HG03457 (cell line): Measurements from ENCODE around the gene SFT2D1.

Experiments
- ATAC-seq: cut with Tn5 transposase; IDR thresholded peaks from one replicate; pipeline ENCODE4 v1.9.1; 2021; ENCODE audit warnings: moderate number of reproducible peaks; ENCODE audit not compliant: unreplicated experiment

The SFT2D1 gene

GRCh38 chr6:166282394-166283032 lies 59.8 kb downstream of the SFT2D1 start:
- ATAC-seq: no peak

GRCh38 chr6:166281104-166281503 lies 61.2 kb downstream of the SFT2D1 start:
- no peak for ATAC-seq

- ATAC-seq: no peak
These were observed 63.0 kb downstream of the SFT2D1 start for GRCh38 chr6:166279393-166279679.

- no peak for ATAC-seq
These were observed 63.6 kb downstream of the SFT2D1 start for GRCh38 chr6:166278579-166279392.

- no peak for ATAC-seq
These were observed 64.3 kb downstream of the SFT2D1 start for GRCh38 chr6:166277892-166278578.

GRCh38 chr6:166277018-166277417 lies 65.3 kb downstream of the SFT2D1 start:
- no peak for ATAC-seq

GRCh38 chr6:166275714-166276166 lies 66.6 kb downstream of the SFT2D1 start:
- no peak for ATAC-seq

GRCh38 chr6:166274739-166275370 lies 67.5 kb downstream of the SFT2D1 start:
- ATAC-seq: no peak

GRCh38 chr6:166274163-166274562 lies 68.2 kb downstream of the SFT2D1 start:
- ATAC-seq: no peak

- no peak for ATAC-seq
These were observed 71.0 kb downstream of the SFT2D1 start for GRCh38 chr6:166271376-166271765.

GRCh38 chr6:166270706-166271375 lies 71.5 kb downstream of the SFT2D1 start:
- ATAC-seq: no peak
